K562 (cell line): ENCODE results near the gene GPRASP1. TPM values are rescaled to one million over a fixed set of nuclear protein-coding genes. Genes with fewer than 3 reads are reported as not detected.
"Not testable (repeated sequence)": the region's sequence is repeated elsewhere in the genome, so short reads cannot be mapped to it uniquely, and the experiment has no call there.

Source experiments
- ATAC-seq: fragments of 200-7000 bp; cut with Tn5 transposase; 3 replicates; pipeline ENCODE4 v1.9.1; 2020; ENCODE audit warnings: moderate library complexity
- BruUV-seq: library from RNA; stranded (reverse); fragments of 400-500 nt; replicated peaks from 2 replicates; lab custom pipeline; 2021; lab: Mats Ljungman, UMichigan
- CTCF ChIA-PET: fragments of 300-600 bp; formaldehyde crosslinking; extraction: SDS; loops from one replicate; lab custom pipeline; 2021; ENCODE audit warnings: low intra/inter-chr PET ratio; lab: Yijun Ruan, JAX
- POLR2A ChIA-PET: fragments of 300-600, 350-650 bp; sonication (Branson Sonifier 250); formaldehyde crosslinking; extraction: SDS; loops from one replicate; lab custom pipeline; 2021; ENCODE audit warnings: antibody characterized with exemption, inconsistent platforms; lab: Yijun Ruan, JAX
- DNase-seq, 4 experiments: peaks; one replicate each; pipeline versions ENCODE4 v3.0.0 to v3.0.0-alpha.2; 2011 to 2018; ENCODE audit warnings: low spot score in 3 of 4, mixed read lengths in 3 of 4; ENCODE audit errors: extremely low read depth in 1 of 4
- FAIRE-seq: peaks from 2 replicates; lab custom pipeline; 2011; peaks lifted over from hg19 to GRCh38; lab: Jason Lieb, UNC
- H2AFZ ChIP-seq: 2 replicates; pipeline ENCODE4 v1.6.0; 2011; ENCODE audit warnings: low read depth, low read length, control low read depth, inconsistent platforms
- H3K27ac ChIP-seq: fragments of 200-600 bp; 3 replicates; pipeline ENCODE4 v1.8.0; 2011; ENCODE audit warnings: low read depth, mild to moderate bottlenecking, control low read depth, inconsistent platforms, low read length, moderate library complexity, mixed read lengths; ENCODE audit errors: extremely low read depth
- H3K27me3 ChIP-seq, 2 experiments: fragments of 300-600 bp in 1 of 2; 2 replicates in 1 of 2; 3 replicates in 1 of 2; pipeline versions ENCODE4 v1.6.0 to v1.8.0; 2011; ENCODE audit warnings: inconsistent platforms in 2 of 2, low read length in 2 of 2, mild to moderate bottlenecking in 1 of 2, mixed read lengths in 1 of 2, moderate library complexity in 1 of 2; ENCODE audit not compliant: control insufficient read depth in 2 of 2, insufficient read depth in 2 of 2
- H3K36me3 ChIP-seq: fragments of 300-600 bp; 3 replicates; pipeline ENCODE4 v1.8.0; 2011; ENCODE audit warnings: mild to moderate bottlenecking, low read length, inconsistent platforms; ENCODE audit not compliant: control insufficient read depth, insufficient read depth
- H3K4me1 ChIP-seq, 2 experiments: fragments of 200-600 bp in 1 of 2; replicated peaks in 1 of 2; 2 replicates in 1 of 2; 3 replicates in 1 of 2; pipeline versions ENCODE4 v1.5.1 to v1.8.0; 2011; ENCODE audit warnings: inconsistent platforms in 2 of 2, low read length in 2 of 2, mild to moderate bottlenecking in 1 of 2, mixed read lengths in 1 of 2, moderate library complexity in 1 of 2; ENCODE audit not compliant: control insufficient read depth in 2 of 2, insufficient read depth in 2 of 2
- H3K4me2 ChIP-seq: 2 replicates; pipeline ENCODE4 v1.6.1; 2011; ENCODE audit warnings: low read length, control low read depth, inconsistent platforms, mixed read lengths; ENCODE audit not compliant: insufficient read depth
- H3K4me3 ChIP-seq: fragments of 200-600 bp; sonication (generic), shearing (Covaris generic); 2 replicates; pipeline ENCODE4 v1.5.1; 2016; ENCODE audit warnings: control low read depth, inconsistent platforms
- H3K79me2 ChIP-seq: fragments of 200-600 bp; 3 replicates; pipeline ENCODE4 v1.8.0; 2011; ENCODE audit warnings: low read length, inconsistent platforms; ENCODE audit not compliant: control insufficient read depth, insufficient read depth
- H3K9ac ChIP-seq, 2 experiments: 2 replicates each; pipeline versions ENCODE4 v1.6.0 to v1.6.1; 2011; ENCODE audit warnings: low read depth in 2 of 2, low read length in 2 of 2, control low read depth in 1 of 2, inconsistent platforms in 1 of 2, mild to moderate bottlenecking in 1 of 2, mixed read lengths in 1 of 2; ENCODE audit not compliant: insufficient read depth in 1 of 2
- H3K9me1 ChIP-seq: one replicate; pipeline ENCODE4 v1.6.0; 2011; ENCODE audit warnings: inconsistent platforms, mild to moderate bottlenecking, low read length, moderate library complexity; ENCODE audit not compliant: control insufficient read depth, insufficient read depth
- H3K9me3 ChIP-seq: replicated peaks from 2 replicates; pipeline ENCODE4 v1.5.1; 2011; ENCODE audit warnings: low read depth, low read length, inconsistent platforms; ENCODE audit not compliant: control insufficient read depth, insufficient read depth
- H4K20me1 ChIP-seq: replicated peaks from 2 replicates; pipeline ENCODE4 v1.6.1; 2011; ENCODE audit warnings: low read length, inconsistent platforms, mixed read lengths; ENCODE audit not compliant: control insufficient read depth, insufficient read depth
- CBX5 ChIP-seq: IDR thresholded peaks from 2 replicates; pipeline ENCODE4 v1.6.1; 2014; ENCODE audit warnings: low read depth, borderline replicate concordance
- FOXK2 ChIP-seq, 2 experiments: fragments of 450-650 bp; IDR thresholded peaks in 1 of 2; conservative IDR thresholded peaks in 1 of 2; 2 replicates each; pipeline ENCODE4 v1.6.1; 2016; ENCODE audit warnings: low read depth in 2 of 2, mild to moderate bottlenecking in 1 of 2
- HNRNPK ChIP-seq: fragments of 200-400 bp; formaldehyde crosslinking; IDR thresholded peaks from one replicate; pipeline ENCODE4 v1.6.1; 2018; ENCODE audit warnings: mild to moderate bottlenecking, low read depth, low read length; ENCODE audit not compliant: poor library complexity, severe bottlenecking
- ZFP36 ChIP-seq: fragments of 150-350 bp; IDR thresholded peaks from 2 replicates; pipeline ENCODE4 v1.6.1; 2018; ENCODE audit warnings: low read length, low read depth; ENCODE audit not compliant: partially characterized antibody
- ZNF146 ChIP-seq: IDR thresholded peaks from one replicate; pipeline ENCODE4 v1.6.1; 2018; ENCODE audit warnings: missing compliant biosample characterization; ENCODE audit not compliant: unreplicated experiment
- WGBS: fragments of 100-300 bp; shearing (Covaris generic); methylation state at CpG from one replicate; pipeline ENCODE4 v1.1.6; 2016; ENCODE audit warnings: low coverage, mixed read lengths; ENCODE audit not compliant: insufficient coverage; ENCODE audit errors: missing lambda C conversion rate; 5-methylcytosine and 5-hydroxymethylcytosine counted together
- in situ Hi-C: fragments of 300-500 bp; cut with MboI; formaldehyde crosslinking; loops from 4 replicates; pipeline ENCODE4 v1.15.0; 2018; ENCODE audit warnings: inconsistent platforms, mixed read lengths
- intact Hi-C: fragments of 100-400 bp; cut with micrococcal nuclease; formaldehyde crosslinking; loops from 2 replicates; pipeline ENCODE4 v1.14.2; 2022
- polyA plus RNA-seq, 8 experiments: library from polyadenylated mRNA; depleted of rRNA in 4 of 8; stranded (reverse) in 5 of 8; unstranded in 3 of 8; fragments of >200 nt; fragmentation: Nextera tagmentation in 2 of 8; fragmentation: Illumina TruSeq in 1 of 8; extraction: Ambion mirVana in 2 of 8; extraction: Trizol in 1 of 8; gene quantifications; 2 replicates each; pipeline versions ENCODE4 v1.2.1 to v1.2.3, GENCODE V29; 2011 to 2014; ENCODE audit warnings: inconsistent platforms in 1 of 8, missing spikeins in 1 of 8
- total RNA-seq, 7 experiments: library from RNA; depleted of rRNA in 6 of 7; stranded (reverse); fragments of >200 nt in 6 of 7; fragmentation: Illumina TruSeq in 2 of 7; extraction: Trizol in 2 of 7; gene quantifications; 2 replicates each; pipeline versions ENCODE4 v1.2.1 to v1.2.3, GENCODE V29; 2011 to 2021; ENCODE audit warnings: low replicate concordance in 1 of 7

The GPRASP1 gene
- total and polyA plus RNA-seq, 9 of the 15 experiments (the other 6 are each of a cell fraction or from before 2014, with no cell fraction given), result 0.01 to 0.94 (median 0.23) TPM

DNA sequence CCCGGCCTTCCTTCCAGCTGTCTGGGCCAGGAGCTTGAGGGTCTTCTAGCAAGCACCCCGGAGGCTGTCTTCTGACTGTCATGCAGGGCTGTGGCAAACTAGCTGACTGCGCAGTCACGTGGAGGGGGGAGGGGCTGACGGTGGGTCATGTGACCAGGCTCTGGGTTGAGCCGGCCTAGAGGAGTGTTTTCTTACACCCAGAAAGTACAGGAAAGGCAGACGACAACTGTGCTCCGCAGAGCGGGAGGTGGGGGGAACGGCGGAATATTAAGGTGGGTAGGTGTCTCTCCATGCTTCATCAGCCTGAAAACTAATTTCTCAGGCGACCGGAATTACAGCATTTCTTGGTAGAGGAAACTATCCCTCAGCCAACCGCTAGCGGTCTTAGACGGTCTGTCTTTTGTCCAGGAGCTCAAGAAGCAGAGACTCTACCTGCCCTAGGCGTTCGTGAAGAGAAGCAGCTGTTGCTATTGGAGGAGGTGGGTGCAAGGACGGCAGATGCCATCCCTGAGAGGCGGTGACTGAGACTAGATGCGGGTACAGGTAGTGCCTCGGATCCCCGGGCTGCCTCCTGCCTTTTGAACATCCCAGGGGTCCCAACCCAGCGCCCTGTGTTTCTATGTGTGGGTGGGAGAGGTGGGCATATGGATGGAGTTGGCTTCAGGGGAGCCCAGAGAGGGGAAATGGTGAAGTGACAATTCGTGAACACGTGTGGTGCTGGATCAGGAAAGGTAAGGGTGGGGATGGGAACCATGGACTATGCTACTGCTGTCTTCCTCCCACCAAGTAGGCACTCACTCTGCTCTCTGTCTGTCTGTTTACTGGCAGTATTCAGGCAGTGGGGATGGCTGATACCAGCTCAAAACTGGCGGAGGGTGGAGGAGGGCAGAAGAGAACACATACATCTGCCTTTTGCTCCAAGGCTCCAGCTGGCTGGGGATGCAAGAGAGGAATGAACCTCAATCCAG is 8.8 kb downstream of the GPRASP1 start (continued):
- TF ChIP-seq FOXK2 (conservative IDR thresholded peaks at IDR 0.05 in 1 of 2, IDR thresholded peaks at IDR 0.05 in 1 of 2; ENCODE audit: low read depth in 2 of 2) (peak in 1 of 2 experiments; percentile 75; a peak in 2 of 4 replicates), CBX5 (no peak), HNRNPK (no peak), ZFP36 (no peak)

DNA sequence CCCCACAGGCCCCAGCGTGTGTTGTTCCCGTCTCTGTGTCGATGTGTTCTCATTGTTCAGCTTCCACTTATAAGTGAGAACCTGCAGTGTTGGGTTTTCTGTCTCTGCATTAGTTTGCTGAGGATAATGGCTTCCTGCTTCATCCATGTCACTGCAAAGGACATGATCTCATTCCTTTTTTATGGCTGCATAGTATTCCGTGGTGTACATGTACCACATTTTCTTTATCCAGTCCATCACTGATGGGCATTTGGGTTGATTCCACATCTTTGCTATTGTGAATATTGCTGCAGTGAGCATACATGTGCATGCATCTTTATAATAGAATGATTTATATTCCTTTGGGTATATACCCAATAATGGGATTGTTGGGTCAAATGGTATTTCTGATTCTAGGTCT is 12.5 kb downstream of the GPRASP1 start:
- H3K4me3 ChIP-seq, CTCF ChIA-PET, H3K9me1 ChIP-seq, H3K79me2 ChIP-seq, H4K20me1 ChIP-seq, H3K9ac ChIP-seq, ATAC-seq, in situ Hi-C loops, H3K27me3 ChIP-seq, BruUV-seq, DNase-seq, H3K4me1 ChIP-seq, H3K4me2 ChIP-seq, FAIRE-seq, H3K27ac ChIP-seq, POLR2A ChIA-PET, H3K36me3 ChIP-seq, intact Hi-C loops, H3K9me3 ChIP-seq, H2AFZ ChIP-seq: not testable (repeated sequence)
- peak; percentile 81 for TF ChIP-seq ZNF146
- 59% methylated on average over 4 of the region's 4 CpGs for WGBS
